GM18505 (cell line): Measurements from ENCODE around the gene PARL.
A peak's percentile ranks its signal among the peaks of the same experiment; 100 is the strongest.

Source experiments
- ATAC-seq: cut with Tn5 transposase; IDR thresholded peaks from one replicate; pipeline ENCODE4 v1.9.1; 2021; ENCODE audit not compliant: unreplicated experiment
- POLR2A ChIP-seq: IDR thresholded peaks from 4 replicates; pipeline ENCODE4 v1.6.1; 2011; ENCODE audit warnings: borderline replicate concordance; ENCODE audit not compliant: insufficient read depth, insufficient read length; ENCODE audit errors: extremely low read depth

Gene PARL, protein sequence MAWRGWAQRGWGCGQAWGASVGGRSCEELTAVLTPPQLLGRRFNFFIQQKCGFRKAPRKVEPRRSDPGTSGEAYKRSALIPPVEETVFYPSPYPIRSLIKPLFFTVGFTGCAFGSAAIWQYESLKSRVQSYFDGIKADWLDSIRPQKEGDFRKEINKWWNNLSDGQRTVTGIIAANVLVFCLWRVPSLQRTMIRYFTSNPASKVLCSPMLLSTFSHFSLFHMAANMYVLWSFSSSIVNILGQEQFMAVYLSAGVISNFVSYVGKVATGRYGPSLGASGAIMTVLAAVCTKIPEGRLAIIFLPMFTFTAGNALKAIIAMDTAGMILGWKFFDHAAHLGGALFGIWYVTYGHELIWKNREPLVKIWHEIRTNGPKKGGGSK

DNA sequence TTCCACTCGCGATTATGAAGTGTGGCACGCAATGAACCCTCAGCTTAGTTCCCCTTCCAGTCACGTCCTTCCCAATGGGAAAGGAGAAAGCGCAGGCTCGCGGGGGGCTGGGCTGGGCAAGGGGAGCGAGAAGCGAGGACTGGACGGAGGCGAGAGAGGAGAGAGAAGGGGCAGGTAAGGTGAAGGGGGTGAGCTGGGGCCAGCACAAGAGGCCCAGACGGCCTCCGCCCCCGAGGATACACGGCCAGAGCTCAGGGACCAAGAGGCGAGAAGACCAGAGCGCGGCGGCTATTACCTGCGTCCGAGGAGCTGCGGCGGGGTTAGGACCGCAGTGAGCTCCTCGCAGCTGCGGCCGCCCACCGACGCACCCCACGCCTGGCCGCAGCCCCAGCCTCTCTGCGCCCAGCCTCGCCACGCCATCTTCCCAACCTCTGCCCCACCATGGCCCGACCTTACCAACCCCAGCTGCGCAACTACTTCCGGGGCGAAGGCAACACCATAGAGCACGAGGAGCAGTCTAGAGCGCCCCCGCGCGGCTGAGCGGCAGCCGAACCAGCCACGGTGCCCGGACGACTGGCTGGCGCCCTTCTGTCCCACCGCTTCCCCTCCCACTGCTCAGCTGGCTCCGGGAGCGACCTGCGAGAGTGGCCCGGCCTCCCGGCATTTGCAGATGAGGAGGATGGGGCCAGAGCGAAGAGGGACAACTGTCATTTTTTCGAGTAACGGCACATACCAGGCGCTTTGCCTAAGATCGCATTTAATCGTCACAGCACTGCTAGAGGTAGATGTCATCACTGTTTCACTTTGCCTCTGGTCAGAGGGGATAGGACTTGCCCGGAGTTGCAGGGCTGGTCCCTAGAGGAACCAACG lies at the start of gene PARL:
Gene PARL, minus strand, starts transcription at position 454 of the 870 bp plus-strand sequence. Its CDS starts 34 bp downstream, at position 420.
- TF ChIP-seq POLR2A: peak; percentile 93
- peak; percentile 99 for ATAC-seq

DNA sequence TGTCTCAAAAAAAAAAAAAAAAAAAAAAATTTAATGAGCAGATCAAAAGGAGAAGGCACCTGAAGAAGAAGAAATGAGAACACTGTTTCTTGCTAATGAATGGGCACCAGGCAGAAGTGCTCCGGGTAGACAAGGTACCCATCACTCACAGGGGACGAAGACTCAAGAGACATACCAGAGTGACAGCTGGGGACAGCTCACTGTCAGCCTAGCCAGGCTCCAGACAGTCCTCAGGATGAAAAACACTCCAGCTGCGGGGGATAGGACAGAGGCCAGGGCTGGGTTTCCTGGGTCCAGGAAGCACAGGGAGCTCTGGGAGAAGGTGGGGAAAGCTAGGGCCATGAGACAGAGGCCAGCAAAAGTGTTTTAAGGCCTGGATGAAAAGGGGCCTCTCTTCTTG lies 48.5 kb upstream of the PARL start:
- no peak for TF ChIP-seq POLR2A
- no peak for ATAC-seq

DNA sequence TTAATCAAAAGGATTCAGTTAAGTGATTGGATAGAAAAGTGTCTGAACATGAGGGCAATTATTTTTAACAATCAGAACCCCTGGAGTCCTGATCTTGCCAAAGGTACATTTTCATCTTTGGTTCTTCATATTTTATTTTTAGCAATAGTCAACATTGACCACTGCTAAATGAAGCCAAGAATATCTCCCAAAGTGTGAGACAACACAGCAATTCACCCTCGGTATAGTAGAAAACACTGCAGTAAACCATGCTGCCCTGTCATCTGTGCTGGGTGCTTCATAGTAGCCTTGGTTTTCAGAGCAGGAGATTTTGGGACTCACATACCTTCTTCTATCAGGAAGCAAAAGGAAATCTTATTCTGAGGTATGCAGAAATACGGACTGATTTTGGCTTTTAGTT lies 47.2 kb upstream of the PARL start:
- no peak for ATAC-seq
- TF ChIP-seq POLR2A: no peak

DNA sequence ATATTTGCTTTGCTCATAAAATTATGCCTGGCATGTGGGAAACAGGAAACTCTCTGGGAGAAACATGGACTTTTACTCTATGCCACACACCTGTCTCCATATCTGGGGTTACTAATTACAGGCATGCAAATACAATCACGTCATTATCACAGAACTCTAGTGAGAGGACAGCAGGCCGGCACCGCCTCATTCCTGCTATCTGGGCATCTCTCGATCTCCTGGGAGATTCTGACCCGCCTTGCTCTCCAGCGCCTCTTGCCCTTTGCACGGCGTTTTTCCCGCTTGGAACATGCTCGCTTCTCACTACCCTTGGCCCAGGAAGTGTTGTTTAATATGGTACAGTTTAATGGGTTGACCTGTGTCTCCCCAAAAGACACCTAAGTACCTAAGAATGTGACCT lies 45.4 kb upstream of the PARL start:
- ATAC-seq: no peak

DNA sequence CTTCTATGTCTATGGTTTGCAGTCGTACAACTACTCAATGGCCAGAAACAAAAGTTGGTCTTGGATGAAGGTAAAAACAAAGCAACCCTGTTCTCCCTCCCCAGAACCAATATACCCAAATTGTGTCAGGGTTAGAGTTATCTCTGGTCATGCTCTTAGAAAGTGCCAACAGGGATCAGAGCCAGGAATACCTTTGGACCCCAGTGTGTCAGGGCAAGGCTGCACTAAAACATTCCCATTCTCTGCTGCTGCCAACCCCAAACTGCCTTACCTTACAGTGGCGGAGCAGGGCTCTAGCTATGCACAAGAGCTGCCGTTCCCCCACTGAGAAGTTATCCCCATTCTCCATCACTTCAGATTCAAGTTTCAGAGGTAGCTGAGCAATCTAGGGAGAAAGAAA lies 42.4 kb upstream of the PARL start:
- TF ChIP-seq POLR2A: no peak
- no peak for ATAC-seq

More for the DNA sequence above, 45.4 kb upstream of the PARL start:
- no peak for TF ChIP-seq POLR2A

DNA sequence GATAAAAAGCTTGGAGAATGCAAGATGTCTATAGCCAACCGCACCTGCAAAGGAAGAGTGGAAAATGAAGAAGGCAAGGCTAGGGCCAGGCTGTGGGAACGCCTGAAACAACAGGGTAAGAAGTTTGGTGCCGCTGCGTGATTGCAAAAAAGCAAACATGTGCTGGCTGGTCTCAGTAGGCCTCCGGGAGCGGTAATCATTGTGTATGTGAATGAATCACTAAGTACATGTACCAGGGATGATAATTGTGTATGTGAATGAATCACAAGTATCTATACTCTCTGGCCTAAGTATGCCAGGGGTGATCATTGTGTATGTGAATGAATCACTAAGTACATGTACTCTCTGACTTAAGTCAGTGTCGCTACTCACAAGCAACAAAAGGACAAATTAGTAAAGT lies 40.3 kb upstream of the PARL start:
- no peak for ATAC-seq
- no peak for TF ChIP-seq POLR2A

DNA sequence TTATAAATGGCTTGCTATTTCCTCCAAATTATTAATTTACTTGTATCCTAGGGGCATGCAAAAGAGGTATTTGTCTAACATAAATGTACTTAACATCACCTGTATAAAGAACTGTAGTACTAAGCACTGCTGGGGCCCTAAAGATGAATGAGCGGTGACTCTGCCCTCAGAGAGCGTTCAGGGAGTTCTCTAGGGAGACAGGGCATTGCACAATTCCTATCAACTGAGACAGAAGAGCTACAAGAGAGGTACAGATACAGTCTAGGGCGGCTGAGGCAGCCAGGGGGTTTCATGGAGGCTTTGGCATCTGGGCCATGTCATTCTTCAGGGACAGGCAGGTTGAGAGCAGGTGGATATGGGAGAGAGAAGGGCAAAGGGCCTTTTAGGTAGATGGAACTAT lies 39.9 kb upstream of the PARL start:
- no peak for ATAC-seq
- TF ChIP-seq POLR2A: no peak

DNA sequence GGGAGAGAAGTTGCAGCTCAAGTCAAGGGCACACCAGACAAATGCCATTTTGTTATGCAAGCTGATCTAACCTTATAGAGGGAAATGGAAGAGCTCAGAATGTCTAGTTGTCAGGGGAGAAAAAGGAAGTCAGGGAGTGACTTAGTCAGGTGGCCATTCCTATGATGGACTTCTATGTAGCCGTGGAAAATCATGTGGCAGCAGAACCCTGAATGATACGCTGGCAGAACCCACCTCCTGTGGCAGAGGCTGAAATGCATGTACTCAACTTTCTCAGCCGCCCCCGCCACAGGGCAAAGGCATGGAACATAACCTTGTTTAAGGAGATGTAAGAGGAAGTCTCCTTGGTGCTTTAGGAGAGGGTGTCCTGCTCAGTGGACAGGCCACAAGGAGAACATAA lies 37.7 kb upstream of the PARL start:
- TF ChIP-seq POLR2A: no peak
- no peak for ATAC-seq

DNA sequence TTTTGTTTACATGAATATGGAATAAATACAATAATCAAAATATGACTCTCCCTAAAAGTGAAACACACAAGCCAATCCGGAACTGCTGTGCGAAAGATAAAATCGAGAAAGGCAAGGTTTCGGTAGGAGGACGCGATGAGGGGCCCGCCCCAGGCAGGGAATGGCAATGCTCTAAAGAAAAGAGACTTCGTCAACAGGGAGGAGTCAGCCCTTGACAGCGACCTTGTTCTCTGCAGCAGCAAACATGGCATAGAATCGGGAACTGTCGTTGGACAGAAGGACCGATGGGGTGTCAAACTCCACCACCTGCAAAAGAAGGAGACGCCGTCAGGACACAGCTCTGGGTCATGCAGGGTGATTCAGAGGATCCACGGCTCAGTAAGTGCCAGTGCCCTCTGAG lies 36.4 kb upstream of the PARL start:
- no peak for ATAC-seq
- no peak for TF ChIP-seq POLR2A

DNA sequence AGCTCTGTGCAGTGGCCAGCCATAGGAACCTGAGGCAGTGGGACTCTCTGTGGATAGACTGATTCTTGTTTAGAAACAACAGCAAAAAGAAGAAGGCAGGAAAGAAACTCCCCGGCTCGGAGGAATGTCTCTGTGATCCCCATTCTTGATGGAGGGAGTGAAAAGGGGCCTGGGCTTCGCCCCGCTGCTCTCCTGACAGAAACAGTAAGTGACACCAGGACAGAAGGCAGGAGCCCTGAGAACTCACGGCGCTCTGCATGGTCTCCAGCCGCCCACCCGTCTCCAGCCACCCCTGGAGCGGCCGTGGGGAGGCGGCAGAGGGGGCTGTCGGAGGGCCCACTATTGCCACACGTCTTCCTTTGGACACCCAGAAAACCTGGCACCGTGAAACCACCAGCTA lies 35.7 kb upstream of the PARL start:
- no peak for ATAC-seq
- TF ChIP-seq POLR2A: no peak

DNA sequence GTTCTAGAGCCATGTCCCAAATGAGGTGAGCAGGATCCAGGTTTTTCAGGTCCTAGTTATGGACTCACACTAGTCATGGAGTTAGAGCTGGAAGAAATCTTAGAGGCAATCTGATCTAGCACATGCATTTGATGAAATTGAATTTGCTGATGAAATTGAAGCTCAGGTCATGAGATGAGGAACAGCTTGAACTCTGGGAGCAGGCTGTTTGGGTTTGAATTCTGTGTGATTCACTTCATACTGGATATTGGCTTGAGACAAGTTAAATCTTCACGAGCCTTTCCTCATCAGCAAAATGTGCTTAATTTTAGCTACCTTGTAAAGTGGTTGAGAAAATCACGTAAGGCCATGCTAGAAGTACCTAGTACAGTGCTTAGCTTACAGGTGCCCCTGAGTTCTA lies 33.5 kb upstream of the PARL start:
- no peak for ATAC-seq
- TF ChIP-seq POLR2A: no peak

DNA sequence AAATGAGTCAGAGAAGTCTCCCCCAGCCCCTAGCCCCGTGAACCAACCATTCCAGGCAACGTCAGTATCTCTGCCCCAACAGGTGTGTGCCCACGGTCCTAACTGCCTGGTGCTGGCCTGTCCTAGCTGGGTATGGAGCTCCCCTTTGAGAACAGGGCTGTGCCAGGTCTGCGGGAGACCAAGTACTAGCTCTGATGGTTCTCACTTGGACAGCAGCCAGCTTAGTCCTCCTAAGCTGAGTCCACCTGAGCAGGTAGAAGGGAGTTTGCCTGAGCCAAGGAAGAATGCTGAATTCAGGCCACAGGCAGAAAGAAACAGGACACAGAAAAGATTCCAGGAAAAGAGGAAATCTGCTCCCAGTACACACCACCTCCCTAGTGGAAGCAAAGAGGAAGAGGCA lies 33.1 kb upstream of the PARL start:
- no peak for TF ChIP-seq POLR2A
- ATAC-seq: no peak

DNA sequence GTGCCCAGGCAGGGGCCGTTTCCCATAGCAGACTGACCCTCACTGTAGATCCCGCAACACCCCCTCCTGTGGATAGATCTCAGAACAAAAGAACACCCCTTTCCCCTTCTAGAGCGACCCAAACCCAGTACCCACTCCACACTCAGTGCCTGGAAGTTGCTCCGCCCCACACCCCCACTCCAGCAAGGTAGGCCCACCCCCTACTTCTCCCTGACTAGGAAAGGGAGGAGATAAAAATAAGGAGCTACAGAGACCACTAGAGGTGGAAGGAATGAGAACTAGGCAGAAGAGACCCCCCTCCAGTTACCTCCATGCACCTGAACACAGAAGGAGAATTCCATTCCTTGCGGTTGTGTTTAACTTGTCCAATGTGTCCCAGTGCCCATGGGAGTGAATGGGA lies 30.2 kb upstream of the PARL start:
- no peak for ATAC-seq
- no peak for TF ChIP-seq POLR2A

DNA sequence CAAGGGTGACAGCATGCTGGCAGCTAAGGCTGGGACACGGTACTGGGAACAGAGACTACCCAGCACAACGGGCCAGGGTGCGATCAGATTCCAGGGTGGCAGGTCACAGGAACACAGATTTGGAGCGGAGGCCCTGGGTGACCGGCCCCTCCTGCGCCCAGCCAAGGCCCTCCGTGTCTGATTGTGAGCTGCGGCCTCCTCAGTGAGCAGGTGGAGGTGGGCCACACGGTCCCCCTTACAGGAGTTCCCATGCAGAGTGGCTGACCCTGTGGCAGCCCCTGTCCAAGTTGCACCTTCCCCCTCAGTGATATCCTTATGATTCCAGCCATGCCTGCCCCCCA lies 28.9 kb upstream of the PARL start:
- ATAC-seq: no peak
- TF ChIP-seq POLR2A: no peak

DNA sequence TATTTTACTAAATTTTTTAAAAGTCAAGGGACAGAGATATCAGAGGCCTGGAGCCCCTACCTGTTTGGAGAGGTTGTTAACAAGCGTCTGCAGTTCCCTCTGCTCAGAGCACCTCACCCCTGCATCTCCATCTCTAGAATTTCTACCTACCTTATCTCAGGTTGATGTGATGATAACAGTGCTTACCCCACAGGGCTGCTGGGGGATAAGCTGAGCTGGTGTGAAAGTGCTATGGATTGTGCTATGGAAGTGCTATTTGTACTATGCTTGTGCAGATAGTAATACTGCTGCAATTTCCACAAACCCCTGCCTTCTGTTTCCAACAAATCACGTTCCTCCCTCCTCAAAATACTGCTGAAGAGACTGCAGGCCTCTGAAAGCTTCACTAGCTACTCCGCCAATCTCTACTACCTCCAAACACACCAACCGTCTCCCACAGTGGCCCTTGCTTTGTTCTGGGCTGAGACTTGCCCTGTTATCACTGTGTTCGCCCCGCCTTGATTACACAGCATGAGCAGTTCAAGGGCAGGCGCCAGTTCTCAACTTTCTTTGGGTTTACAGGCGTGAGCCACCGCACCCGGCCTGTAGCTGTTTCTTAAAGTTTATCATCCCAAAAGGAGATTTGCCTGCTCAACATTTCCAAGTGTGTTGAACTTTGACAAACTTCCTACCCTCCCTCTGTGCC lies 28.4 kb upstream of the PARL start:
- no peak for ATAC-seq
- no peak for TF ChIP-seq POLR2A
